ENCODE data around the gene SCUBE1.

SCUBE1 gene

GRCh38 chr22:43275545-43276317 lies 67.4 kb downstream of the SCUBE1 start:
- DNase-seq, result no peak

DNA sequence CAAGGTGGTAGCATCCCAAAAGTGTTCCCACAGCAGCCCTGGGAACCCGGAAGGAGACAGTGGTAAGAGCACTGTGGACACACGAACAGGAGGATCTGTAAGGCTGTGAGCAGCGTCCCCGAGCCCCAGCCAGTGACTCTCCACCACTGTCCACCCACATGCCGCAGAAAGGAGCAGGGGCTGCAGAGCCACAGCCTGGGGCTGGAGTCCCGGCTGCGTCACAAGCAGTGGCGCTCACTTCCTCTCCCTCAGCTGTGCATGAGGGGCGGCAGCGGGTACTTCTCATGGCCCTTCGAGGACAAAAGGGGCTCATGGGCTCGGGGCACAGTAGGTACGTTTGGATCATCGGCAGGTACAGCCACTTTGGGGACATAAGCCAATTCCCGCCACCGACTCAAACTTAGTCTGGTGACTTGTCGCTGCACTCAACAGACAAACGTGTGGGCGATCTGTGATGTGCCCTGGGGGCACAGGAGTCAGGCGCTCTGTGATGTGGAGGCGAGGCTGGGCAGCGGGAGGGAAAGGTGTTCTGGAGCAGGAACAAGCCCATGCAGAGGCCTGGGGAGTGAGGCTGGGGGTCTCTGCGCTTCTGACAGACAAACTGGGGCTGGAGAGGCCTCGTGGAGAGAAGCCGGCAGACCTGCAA lies 68.5 kb downstream of the SCUBE1 start:
- no peak for DNase-seq

DNA sequence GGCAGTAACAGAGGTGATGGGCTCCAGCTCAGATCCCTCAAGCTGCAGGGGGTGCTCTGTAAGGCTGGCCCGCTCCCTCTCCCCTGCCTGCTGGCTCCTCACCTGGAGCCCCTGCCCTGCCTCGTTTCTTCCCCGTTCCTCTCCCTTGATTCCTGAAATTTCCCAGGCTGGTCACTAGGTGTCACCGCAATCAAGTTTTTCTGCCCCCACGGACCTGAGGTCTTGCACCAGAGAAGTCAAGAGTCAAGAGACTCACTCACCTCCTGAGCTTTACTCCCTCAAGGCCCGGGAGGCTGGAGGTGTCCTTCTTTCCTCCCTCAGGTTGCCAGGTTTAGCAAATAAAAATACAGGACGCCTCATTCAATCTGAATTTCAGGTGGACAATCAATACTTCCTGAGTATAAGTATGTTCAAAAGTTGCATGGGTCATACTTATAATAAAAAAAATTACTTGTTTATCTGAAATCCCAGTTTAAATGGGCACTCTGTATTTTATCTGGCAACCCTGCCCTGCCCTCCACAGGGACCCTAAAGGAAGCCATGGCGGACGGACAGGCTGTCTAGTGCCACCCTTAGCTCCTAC lies 69.2 kb downstream of the SCUBE1 start:
- peak; percentile 7 for DNase-seq

DNA sequence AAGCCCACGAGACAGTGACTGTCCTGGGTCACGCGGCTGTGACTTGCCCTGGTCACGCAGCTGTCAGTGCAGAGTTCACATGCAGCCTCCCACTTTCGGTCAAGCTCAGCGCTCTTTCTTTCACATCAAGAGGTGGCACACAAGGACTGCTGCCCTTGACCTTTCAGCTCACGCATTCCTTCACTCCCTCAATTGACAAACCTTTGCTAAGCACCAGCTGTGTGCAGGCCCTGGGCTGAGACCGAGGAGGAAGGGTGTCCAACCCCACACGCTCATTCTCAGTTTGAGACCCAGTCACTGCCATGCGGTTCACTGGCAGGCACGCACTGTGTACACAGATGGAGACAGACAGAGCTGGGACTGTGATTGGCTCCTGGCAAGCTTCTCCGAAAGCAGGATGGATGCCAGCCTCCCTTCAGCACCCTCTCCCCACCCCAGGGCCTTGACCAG lies 70.3 kb downstream of the SCUBE1 start:
- DNase-seq, result no peak

GRCh38 chr22:43272301-43272700 lies 70.9 kb downstream of the SCUBE1 start:
- DNase-seq, result no peak

DNA sequence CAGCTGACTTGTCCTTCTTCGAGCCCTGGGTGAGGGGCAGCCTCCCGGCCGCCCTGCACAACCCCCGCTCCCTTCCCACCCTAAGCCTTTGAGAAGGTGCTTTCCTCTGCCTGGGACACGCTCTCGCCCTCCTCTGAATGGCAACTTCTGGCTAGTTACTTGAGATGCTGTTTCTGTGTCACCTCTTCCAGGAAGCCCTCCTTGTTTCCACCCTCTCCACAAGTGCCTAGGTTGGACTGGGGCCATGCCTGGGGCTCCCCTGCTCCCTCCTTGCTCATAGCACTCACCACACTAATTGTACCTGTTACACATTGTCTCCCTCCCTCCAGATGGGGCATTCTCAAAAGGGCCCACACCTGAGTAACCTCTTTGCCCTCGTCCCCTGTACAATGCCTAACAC lies 72.2 kb downstream of the SCUBE1 start:
- DNase-seq, result no peak

DNA sequence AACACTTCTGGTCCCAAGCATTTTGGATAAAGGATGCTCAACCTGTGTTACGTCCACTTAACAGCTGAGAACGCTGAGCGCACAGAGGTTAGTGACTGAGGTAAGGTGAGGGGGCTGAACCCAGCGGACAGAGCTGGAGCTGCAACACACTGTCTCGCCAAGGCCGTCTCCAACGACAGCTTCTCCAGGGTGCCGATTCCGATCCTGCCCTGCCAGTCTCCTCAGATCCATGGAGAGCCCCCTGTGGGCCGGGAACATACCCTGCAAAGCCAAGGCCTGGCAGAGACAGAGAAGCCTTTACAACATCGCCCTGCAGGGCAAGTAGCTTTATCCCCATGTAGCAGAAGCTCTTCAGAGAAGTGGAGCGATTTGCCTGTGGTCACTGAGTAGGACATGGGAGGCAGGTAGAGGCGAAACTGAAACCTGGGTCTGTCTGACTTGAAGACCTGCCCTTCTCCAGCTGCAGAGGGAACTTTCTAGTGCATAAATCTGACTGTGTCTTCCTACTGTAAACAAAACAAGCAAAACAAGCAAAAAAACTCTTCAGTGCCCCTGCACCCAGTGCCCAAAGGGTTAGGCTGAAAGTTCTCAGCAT lies 72.8 kb downstream of the SCUBE1 start:
- DNase-seq, result no peak

- DNase-seq, result no peak
Measured at GRCh38 chr22:43269646-43270045, 73.5 kb downstream of the SCUBE1 start.

DNA sequence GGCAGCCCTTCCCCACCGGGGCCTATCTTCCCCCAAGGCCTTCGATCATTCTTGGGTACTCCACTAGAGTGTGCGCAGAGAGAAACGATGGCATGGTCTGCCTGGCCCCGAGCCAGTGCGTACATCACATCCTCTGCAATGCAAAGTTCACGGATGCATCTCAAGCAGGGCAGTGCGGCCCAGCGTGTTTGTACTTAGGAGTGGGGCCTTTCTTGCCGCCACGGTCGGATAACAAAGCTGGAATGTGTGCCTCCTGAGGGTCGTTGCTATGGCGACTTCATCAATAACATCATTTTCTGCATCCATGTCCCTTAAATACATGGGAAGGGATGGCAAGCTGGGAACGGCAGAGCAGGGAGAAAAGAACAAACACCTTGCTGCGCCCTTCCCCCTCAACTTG lies 73.9 kb downstream of the SCUBE1 start:
- DNase-seq, result no peak

DNA sequence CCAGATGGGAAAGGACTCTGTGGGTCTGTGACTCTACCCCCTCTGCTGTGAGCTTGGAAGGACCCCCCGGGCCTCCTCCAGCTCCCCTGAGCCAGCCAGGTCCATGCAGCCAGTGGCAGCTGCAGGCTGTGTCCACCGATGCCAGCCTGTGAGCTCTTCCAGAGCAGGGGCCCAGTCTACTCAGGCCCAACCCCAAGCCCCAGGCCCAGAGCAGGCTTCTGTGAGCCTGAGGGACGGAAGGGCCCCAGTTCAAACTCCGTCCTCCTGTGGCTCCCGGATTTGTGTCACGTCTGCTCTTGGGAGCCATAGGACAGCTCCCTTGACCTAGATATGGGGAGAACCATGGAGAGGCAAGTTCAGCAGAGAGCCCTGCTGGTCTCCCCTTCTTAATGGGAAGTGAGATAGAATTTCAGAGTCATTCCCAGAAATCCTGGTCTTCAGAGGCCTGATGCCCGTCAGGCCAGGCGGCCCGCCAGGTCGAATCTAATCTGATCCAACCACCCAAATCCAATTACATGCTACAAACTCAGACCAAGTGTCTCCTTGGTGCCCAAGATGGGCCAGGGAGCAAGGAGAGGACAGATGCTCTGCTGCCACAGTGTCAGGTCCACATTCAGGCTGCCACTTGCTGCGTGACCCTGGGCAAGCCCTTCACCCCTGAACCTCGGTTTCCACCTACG lies 75.1 kb downstream of the SCUBE1 start:
- no peak for DNase-seq

DNA sequence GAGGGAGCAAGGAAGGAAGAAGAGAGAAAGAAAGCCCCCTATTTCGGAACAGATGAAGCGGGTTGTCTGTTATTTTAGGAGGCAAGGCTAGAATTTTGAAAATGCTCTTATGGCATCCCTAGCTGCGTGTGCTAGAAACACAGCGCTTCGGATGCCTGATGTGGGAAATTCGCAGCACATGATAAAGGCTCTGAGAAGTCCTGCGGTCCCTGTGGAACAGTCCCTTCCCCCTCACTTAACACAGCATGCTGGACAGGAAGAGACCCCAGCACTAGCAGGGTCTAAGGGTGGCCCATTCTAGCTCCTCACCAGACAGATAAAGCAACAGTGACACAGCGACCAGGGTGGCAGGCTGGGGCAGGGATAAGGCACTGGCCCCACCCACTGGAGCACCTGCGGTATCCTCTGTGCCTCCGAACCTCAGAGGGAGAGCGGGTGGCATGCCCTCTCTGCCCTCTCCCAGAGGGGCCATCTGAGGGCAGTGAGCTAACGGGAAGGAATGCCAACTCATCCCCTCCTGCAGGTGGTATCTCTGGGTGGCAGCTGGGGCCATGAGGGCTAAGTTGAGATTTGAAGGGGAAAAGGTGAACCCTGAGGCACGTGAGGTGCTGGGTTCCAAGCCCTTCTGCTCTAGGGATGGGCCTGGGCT lies 75.7 kb downstream of the SCUBE1 start:
- no peak for DNase-seq

- DNase-seq, result no peak
Measured at GRCh38 chr22:43266076-43266475, 77.1 kb downstream of the SCUBE1 start.

DNA sequence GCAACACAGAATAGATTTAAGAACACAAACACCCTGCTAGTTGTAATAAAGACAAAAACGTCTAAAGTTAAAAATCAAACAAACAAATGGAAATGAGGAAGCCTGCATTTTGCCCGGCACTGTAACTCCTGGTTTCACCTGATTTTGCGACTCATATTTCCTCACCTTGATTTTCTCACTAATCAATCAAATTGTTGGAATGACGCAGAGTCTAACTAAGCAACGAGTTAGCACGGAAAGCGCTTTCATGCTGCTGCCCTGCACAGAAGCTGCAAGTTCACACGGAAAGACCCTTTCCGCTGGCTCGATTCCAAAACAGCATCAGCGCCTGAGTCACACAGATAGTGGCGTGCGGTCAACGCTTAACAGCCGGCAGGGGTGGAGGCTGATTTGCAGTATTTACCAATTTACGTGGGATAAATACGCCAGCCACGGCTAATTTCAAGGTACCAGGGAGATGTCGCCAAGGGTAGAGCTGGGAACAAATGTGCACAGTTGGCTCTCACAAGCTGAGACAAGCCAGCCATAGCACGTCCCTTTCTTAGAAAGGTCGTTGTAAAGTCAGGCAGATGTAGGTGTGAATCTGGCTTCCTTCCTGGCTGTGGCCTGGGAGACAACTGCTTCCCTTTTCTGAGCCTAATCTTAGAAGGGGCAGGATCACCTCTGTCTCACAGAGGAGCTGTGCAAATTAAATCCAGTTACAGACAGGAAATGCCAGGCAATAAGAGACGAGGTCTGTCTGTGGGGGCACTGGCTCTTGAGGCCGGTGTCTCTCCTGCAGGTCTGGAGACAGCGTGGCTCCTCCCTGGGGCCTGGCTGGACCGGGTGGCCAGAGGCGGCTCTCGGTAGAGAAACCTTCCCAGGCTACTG lies 79.3 kb downstream of the SCUBE1 start:
- DNase-seq, result no peak

DNA sequence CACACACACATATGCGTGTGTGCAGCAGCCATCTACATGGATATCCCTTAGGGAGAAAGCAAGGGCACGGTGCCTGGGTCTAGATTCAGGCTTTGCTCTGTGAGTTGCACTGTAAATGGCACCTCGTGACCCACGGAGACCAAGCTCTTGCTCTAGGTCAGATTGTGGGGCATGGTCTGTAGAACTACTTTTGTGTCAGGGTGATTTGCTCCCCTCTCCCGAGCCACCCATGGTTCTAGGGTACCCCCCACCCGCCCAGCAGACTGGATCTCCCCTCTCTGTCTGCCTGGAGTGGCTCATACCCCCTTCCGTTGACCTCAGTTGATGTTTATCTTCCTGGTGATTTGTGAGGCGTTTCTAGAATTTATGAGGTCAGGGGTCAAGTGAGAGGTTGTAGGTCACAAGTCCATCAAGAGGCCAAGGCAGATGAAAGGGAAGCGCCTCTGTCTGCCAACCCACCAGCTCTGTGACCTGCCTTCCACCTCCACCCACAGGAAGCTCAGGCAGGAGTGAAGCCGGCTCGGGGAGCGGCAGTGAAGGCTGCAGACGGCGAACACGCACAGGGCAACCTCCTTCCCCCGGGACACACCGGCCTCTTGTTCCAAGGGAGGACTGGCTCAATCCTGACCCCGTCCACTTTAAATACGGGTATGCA lies 80.1 kb downstream of the SCUBE1 start:
- DNase-seq, result no peak

- DNase-seq, result no peak
Measured at GRCh38 chr22:43260331-43261231, 82.6 kb downstream of the SCUBE1 start.

DNA sequence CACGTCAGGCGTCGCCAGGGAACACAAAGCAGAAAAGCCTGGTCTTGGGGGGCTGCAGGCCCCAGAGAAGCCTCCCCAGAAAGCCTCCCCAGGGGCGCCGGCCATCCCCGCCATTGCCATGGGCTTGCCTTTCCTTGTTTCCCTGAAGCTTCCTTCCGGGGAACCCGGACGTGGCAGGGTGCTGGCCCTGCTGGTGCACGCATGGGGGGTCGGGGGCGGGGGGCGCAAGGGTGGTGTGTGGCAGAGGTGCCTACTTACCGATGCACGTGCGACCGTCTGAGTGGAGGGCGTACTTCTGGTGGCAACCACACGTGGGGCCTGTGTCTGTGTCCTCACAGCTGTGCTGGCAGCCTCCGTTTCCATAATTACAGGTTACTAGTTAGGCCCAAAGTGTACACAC lies 85.2 kb downstream of the SCUBE1 start:
- no peak for DNase-seq

DNA sequence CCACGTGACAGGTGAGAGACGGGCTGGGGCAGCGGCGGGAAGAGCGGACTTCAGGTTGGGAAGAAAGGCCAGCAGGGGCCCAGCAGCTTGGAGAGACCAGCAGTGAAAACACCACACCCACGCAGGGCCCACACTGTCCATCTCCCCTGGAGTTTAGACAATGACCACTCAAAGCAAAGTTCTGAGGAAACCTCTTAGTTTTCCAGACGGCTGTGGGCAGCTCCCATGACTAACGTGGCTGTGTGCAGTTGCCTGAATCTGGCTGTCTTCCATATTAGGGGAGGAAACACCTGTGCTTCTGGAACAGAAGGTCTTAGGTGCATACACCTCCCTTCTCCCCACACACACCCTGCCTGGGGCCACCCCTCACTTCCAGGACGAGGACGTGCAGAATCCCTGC lies 85.6 kb downstream of the SCUBE1 start:
- DNase-seq, result no peak

DNA sequence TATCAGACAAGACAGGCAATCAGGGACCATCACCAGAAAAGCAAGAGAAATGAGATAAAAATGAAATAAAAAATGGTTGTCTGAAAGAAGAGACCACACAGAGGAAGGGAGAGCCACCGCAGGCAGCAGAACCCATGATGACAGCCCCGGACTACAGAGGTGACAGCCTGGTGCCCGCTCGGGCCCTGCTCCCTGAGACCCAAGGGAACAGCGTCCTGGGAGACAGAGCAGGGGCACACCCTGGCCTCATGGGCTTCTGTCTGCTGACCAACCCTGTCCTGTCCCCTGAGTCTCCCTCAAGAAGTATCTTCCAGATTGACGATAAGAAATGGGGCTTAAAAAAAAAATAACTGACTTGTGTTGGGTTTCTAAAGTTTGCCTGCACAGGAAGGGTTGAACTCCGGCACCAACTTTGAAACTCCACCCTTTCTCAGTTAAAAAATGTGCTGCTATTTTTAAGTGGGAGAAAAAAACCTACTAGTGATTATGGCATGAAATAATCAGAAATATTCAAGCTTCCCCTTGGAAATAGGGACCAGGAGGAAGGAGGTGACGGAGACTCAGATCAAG lies 86.1 kb downstream of the SCUBE1 start:
- no peak for DNase-seq

DNA sequence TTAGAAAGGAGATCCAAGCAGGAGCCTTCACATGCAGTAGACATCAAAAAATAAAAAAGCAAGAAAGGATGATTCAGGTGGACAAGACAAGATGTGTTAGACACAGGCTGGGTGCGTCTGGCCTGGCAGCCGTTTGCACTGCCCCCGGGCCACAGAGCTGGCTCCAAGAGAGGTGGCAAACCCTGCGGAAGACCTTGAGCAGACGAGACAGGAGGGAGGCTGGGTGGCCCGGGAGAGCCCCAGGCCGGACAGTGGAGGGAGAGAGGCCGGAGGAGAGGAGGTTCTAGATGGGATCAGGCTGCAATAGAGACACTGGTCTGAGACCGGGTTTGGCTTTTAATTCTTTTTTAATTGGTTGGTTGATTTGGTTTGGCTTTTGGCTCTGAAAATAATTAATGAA lies 86.6 kb downstream of the SCUBE1 start:
- no peak for DNase-seq

- DNase-seq, result no peak
Measured at GRCh38 chr22:43255299-43255698, 87.9 kb downstream of the SCUBE1 start.
